ENCODE data around the gene PLPPR4. TPM values are rescaled to one million over a fixed set of nuclear protein-coding genes. Genes with fewer than 3 reads are reported as not detected.

The PLPPR4 gene
- total RNA-seq, 1 experiment from 2014 or later = not detected

DNA sequence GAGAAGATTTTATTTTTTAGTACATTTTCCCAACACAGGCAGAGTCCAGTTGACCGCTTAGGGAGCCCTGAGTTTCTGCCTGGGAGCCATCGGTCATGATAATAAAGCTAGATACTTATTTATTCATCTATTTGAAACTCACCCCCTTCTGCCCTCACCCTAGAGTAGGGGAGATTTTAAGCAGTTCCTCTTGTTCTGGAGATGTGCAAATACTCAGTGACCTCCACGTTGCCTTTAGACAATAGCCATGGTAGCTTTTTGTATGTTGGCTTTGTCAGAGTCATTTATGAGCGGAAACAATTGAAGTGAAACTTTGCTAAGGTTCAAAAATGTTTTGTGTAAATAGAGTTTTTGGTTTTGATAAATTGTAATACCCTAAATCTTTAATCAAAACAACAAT is 45.7 kb upstream of the PLPPR4 start:
- CTCF ChIA-PET = interaction anchor here (0.8 kb wide), 1 partner anchor 211 kb away, joined by 3 read pairs; no protein-coding TSS in a partner anchor
- TF ChIP-seq, protein P1, sequence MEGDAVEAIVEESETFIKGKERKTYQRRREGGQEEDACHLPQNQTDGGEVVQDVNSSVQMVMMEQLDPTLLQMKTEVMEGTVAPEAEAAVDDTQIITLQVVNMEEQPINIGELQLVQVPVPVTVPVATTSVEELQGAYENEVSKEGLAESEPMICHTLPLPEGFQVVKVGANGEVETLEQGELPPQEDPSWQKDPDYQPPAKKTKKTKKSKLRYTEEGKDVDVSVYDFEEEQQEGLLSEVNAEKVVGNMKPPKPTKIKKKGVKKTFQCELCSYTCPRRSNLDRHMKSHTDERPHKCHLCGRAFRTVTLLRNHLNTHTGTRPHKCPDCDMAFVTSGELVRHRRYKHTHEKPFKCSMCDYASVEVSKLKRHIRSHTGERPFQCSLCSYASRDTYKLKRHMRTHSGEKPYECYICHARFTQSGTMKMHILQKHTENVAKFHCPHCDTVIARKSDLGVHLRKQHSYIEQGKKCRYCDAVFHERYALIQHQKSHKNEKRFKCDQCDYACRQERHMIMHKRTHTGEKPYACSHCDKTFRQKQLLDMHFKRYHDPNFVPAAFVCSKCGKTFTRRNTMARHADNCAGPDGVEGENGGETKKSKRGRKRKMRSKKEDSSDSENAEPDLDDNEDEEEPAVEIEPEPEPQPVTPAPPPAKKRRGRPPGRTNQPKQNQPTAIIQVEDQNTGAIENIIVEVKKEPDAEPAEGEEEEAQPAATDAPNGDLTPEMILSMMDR (IDR thresholded peaks at IDR 0.05; ENCODE audit: unreplicated experiment) = no peak
- no peak for DNase-seq (ENCODE audit: unreplicated experiment)
- POLR2A ChIA-PET = no interaction called here
- peaks cover 21% of the 10 kb centered on the region for H3K9me3 Mint-ChIP-seq (ENCODE audit: unreplicated experiment)
- no peaks in the 10 kb centered on the region for H3K4me1 Mint-ChIP-seq (ENCODE audit: insufficient read depth, unreplicated experiment)
- intact Hi-C loops (cut with micrococcal nuclease) = no loop called here
- no peaks in the 10 kb centered on the region for H3K36me3 Mint-ChIP-seq (ENCODE audit: insufficient read depth, unreplicated experiment)
- no peak overlapping the region for H3K27ac Mint-ChIP-seq (ENCODE audit: low read depth, unreplicated experiment)
- no peak overlapping the region for H3K4me3 Mint-ChIP-seq (ENCODE audit: unreplicated experiment)
- no peaks in the 10 kb centered on the region for H3K27me3 Mint-ChIP-seq (ENCODE audit: insufficient read depth, unreplicated experiment)
- no TSS peak for BruUV-seq (replicated peaks)

DNA sequence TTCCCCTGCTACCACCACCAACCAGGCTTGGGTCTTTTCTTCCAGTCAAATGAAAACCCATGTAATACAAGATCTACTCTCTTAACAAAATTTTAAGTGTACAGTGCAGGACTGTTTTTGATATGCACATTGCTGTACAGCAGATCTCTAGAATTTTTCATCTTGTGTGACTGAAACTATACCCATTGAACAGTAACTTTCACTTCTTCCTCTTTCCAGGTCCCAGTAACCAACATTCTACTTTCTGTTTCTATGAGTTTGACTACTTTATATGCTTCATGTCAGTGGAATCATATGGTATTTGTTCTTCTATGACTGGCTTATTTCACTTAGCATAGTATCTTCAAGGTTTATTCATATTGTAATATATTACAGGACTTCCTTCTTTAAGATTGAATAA is 45.3 kb upstream of the PLPPR4 start:
- Mint-ChIP-seq H3K27ac (ENCODE audit: low read depth, unreplicated experiment) (no peak overlapping the region), H3K27me3 (ENCODE audit: insufficient read depth, unreplicated experiment) (no peaks in the 10 kb centered on the region), H3K4me1 (ENCODE audit: insufficient read depth, unreplicated experiment) (no peaks in the 10 kb centered on the region), H3K9me3 (ENCODE audit: unreplicated experiment) (peaks cover 21% of the 10 kb centered on the region), H3K4me3 (ENCODE audit: unreplicated experiment) (no peak overlapping the region), H3K36me3 (ENCODE audit: insufficient read depth, unreplicated experiment) (no peaks in the 10 kb centered on the region)
- ChIA-PET POLR2A (no interaction called here), CTCF (no interaction called here)
- no peak for DNase-seq (ENCODE audit: unreplicated experiment)
- no TSS peak for BruUV-seq (replicated peaks)
- intact Hi-C loops (cut with micrococcal nuclease) = no loop called here
- TF ChIP-seq, protein P1 (IDR thresholded peaks at IDR 0.05; ENCODE audit: unreplicated experiment) = no peak

DNA sequence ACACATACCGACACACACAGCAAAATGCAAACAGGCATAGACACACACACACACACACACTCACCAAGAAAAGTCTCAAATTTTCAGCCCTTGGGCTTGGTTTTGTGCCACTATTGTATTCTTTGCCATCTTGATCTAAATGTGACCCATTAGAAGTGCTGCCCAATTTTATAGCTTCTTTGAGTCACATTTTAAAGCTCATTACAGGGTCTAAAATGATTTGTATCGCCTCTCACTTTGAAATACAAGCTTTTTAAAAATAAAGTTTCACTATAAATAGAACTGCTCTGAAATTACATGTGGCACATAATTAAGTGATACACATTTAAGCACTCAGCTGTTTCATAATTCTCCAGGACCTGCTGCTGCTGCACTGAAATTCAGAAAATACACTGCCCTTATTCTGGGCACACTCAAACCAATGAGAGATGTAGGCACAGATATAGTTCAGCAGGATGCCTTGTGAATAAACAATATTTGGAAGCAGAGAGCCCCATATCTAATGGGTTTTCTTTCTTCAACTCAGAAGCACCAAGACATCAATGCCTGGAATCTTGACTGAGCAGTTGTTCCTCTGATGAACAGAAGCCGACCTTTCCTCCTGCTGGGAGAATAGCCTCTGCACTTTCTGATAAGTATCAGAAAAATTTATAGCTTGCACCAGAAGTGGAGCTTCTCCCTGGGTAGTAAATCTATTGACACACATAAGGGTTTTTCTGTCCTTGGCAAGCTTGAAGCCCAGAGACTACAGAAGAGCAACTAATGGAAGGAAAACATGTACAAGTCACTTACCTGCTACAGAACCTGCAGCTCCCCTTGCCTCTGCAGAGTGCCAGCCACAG is 37.0 kb upstream of the PLPPR4 start:
- CTCF ChIA-PET = interaction anchor here (0.7 kb wide), 1 partner anchor 720 kb away, joined by 3 read pairs; no protein-coding TSS in a partner anchor
- H3K9me3 Mint-ChIP-seq (ENCODE audit: unreplicated experiment) = no peaks in the 10 kb centered on the region
- H3K4me1 Mint-ChIP-seq (ENCODE audit: insufficient read depth, unreplicated experiment) = no peaks in the 10 kb centered on the region
- POLR2A ChIA-PET = no interaction called here
- intact Hi-C loops (cut with micrococcal nuclease) = no loop called here
- H3K4me3 Mint-ChIP-seq (ENCODE audit: unreplicated experiment) = no peak overlapping the region
- DNase-seq (ENCODE audit: unreplicated experiment) = no peak
- TF ChIP-seq, protein P1 (IDR thresholded peaks at IDR 0.05; ENCODE audit: unreplicated experiment) = no peak
- H3K27me3 Mint-ChIP-seq (ENCODE audit: insufficient read depth, unreplicated experiment) = no peaks in the 10 kb centered on the region
- no TSS peak for BruUV-seq (replicated peaks)
- no peak overlapping the region for H3K27ac Mint-ChIP-seq (ENCODE audit: low read depth, unreplicated experiment)
- H3K36me3 Mint-ChIP-seq (ENCODE audit: insufficient read depth, unreplicated experiment) = no peaks in the 10 kb centered on the region

DNA sequence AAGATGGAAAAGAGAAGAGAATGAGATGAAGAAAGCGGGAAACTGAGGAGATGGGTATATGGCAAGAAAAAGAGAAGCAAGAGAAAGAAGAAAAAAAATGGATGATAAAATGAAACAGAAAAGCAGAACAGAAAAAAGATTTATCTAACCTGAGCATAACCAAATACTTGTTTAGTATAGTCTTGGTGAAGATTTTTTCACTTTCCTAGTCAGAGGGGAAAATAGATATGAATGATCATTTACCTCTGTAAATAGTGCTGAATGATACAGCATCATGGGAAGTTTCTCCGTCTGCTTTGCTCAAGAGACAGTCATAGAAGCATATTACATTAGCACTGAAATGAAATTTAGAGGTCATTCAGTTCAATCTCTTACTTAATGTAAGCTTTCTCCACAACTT is 36.1 kb upstream of the PLPPR4 start:
- Mint-ChIP-seq H3K27me3 (ENCODE audit: insufficient read depth, unreplicated experiment) (no peaks in the 10 kb centered on the region), H3K36me3 (ENCODE audit: insufficient read depth, unreplicated experiment) (no peaks in the 10 kb centered on the region), H3K4me3 (ENCODE audit: unreplicated experiment) (no peak overlapping the region), H3K9me3 (ENCODE audit: unreplicated experiment) (no peaks in the 10 kb centered on the region), H3K27ac (ENCODE audit: low read depth, unreplicated experiment) (no peak overlapping the region), H3K4me1 (ENCODE audit: insufficient read depth, unreplicated experiment) (no peaks in the 10 kb centered on the region)
- no TSS peak for BruUV-seq (replicated peaks)
- intact Hi-C loops (cut with micrococcal nuclease) = no loop called here
- TF ChIP-seq, protein P1 (IDR thresholded peaks at IDR 0.05; ENCODE audit: unreplicated experiment) = no peak
- ChIA-PET POLR2A (no interaction called here), CTCF (no interaction called here)
- no peak for DNase-seq (ENCODE audit: unreplicated experiment)
